Vagina (tissue), 2 donors: ENCODE measurements around the gene DLG2.
"Not testable (repeated sequence)": the region's sequence is repeated elsewhere in the genome, so short reads cannot be mapped to it uniquely, and the experiment has no call there.

Experiments
- POLR2A ChIP-seq, 2 donors: fragments of 450-650 bp; IDR thresholded peaks; one replicate each; pipeline ENCODE4 v1.6.1; 2017; ENCODE audit warnings: antibody characterized with exemption in 2 of 2, mild to moderate bottlenecking in 2 of 2, moderate library complexity in 2 of 2
- POLR2AphosphoS5 ChIP-seq, 2 donors: sonication (generic); formaldehyde crosslinking; IDR thresholded peaks; one replicate each; pipeline ENCODE4 v1.9.0; 2017; ENCODE audit warnings: antibody characterized with exemption in 2 of 2, mild to moderate bottlenecking in 2 of 2, low read depth in 1 of 2; ENCODE audit not compliant: insufficient read depth in 1 of 2
- TF ChIP-seq, protein P1 (sequence below), 3 experiments: fragments of 450-650 bp in 2 of 3; fragments of 200-600 bp in 1 of 3; sonication (generic) in 1 of 3; IDR thresholded peaks; one replicate each; pipeline ENCODE4 v1.5.1; 2017 to 2019; ENCODE audit warnings: antibody characterized with exemption in 3 of 3, mild to moderate bottlenecking in 2 of 3, moderate library complexity in 2 of 3

DNA sequence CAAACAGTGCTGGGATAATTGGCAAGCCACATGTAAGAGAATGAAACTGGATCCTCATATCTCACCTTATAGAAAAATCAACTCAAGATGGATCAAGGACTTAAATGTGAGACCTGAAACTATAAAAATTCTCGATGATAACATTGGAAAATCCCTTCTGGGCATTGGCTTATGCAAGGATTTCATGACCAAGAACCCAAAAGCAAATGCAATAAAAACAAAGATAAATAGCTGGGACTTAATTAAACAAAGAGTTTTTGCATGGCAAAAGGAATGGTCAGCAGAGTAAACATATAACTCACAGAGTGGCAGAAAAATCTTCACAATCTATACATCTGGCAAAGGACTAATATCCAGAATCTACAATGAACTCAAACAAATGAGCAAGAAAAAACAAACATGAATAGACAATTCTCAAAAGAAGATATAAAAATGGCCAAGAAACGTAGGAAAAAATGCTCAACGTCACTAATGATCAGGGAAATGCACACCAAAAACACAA is 639.4 kb downstream of the DLG2 start:
- TF ChIP-seq, protein P1, sequence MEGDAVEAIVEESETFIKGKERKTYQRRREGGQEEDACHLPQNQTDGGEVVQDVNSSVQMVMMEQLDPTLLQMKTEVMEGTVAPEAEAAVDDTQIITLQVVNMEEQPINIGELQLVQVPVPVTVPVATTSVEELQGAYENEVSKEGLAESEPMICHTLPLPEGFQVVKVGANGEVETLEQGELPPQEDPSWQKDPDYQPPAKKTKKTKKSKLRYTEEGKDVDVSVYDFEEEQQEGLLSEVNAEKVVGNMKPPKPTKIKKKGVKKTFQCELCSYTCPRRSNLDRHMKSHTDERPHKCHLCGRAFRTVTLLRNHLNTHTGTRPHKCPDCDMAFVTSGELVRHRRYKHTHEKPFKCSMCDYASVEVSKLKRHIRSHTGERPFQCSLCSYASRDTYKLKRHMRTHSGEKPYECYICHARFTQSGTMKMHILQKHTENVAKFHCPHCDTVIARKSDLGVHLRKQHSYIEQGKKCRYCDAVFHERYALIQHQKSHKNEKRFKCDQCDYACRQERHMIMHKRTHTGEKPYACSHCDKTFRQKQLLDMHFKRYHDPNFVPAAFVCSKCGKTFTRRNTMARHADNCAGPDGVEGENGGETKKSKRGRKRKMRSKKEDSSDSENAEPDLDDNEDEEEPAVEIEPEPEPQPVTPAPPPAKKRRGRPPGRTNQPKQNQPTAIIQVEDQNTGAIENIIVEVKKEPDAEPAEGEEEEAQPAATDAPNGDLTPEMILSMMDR (IDR thresholded peaks at IDR 0.05), result not testable (repeated sequence)
- not testable (repeated sequence) for TF ChIP-seq POLR2A (IDR thresholded peaks at IDR 0.05); POLR2AphosphoS5 (IDR thresholded peaks at IDR 0.05; ENCODE audit: insufficient read depth in 1 of 2, low read depth in 1 of 2)
